HEK293T (cell line): Measurements from ENCODE around the gene WNT3A.

Experiments used
- CTCF ChIA-PET: fragments of 350-600 bp; formaldehyde crosslinking; extraction: SDS; loops from one replicate; lab custom pipeline; 2021; ENCODE audit warnings: antibody characterized with exemption, inconsistent platforms; lab: Yijun Ruan, JAX
- POLR2A ChIA-PET: fragments of 350-600 bp; formaldehyde crosslinking; extraction: SDS; loops from one replicate; lab custom pipeline; 2020; ENCODE audit warnings: antibody characterized with exemption, inconsistent platforms; lab: Yijun Ruan, JAX
- DNase-seq: peaks from one replicate; pipeline ENCODE4 v3.0.0; 2012; ENCODE audit warnings: mixed read lengths; ENCODE audit errors: extremely low spot score
- ARNT ChIP-seq: fragments of 450-650 bp; IDR thresholded peaks from 2 replicates; pipeline ENCODE4 v1.6.1; 2017; ENCODE audit warnings: mild to moderate bottlenecking
- BHLHE40 ChIP-seq: fragments of 450-650 bp; IDR thresholded peaks from 2 replicates; pipeline ENCODE4 v1.6.1; 2016; ENCODE audit warnings: mild to moderate bottlenecking, moderate library complexity, borderline replicate concordance
- CTBP1 ChIP-seq: fragments of 450-650 bp; IDR thresholded peaks from 2 replicates; pipeline ENCODE4 v1.6.1; 2016; ENCODE audit warnings: borderline replicate concordance
- ELF4 ChIP-seq: fragments of 450-650 bp; IDR thresholded peaks from 2 replicates; pipeline ENCODE4 v1.6.1; 2017; ENCODE audit warnings: antibody characterized with exemption
- FOXA1 ChIP-seq: fragments of 450-650 bp; IDR thresholded peaks from 2 replicates; pipeline ENCODE4 v1.6.1; 2016; ENCODE audit warnings: mild to moderate bottlenecking
- FOXK2 ChIP-seq: fragments of 450-650 bp; IDR thresholded peaks from 2 replicates; pipeline ENCODE4 v1.6.1; 2016; ENCODE audit warnings: mild to moderate bottlenecking
- FOXM1 ChIP-seq: fragments of 450-650 bp; IDR thresholded peaks from 2 replicates; pipeline ENCODE4 v1.6.1; 2017; ENCODE audit warnings: mild to moderate bottlenecking, borderline replicate concordance
- HDGF ChIP-seq: fragments of 450-650 bp; IDR thresholded peaks from 2 replicates; pipeline ENCODE4 v1.6.1; 2017; ENCODE audit warnings: antibody characterized with exemption, borderline replicate concordance
- L3MBTL2 ChIP-seq: fragments of 450-650 bp; conservative IDR thresholded peaks from 2 replicates; pipeline ENCODE4 v1.6.1; 2016; ENCODE audit warnings: mild to moderate bottlenecking
- LEF1 ChIP-seq: fragments of 450-650 bp; IDR thresholded peaks from 2 replicates; pipeline ENCODE4 v1.6.1; 2017; ENCODE audit warnings: mild to moderate bottlenecking, borderline replicate concordance
- NFRKB ChIP-seq: fragments of 450-650 bp; IDR thresholded peaks from 2 replicates; pipeline ENCODE4 v1.6.1; 2016; ENCODE audit warnings: mild to moderate bottlenecking, moderate library complexity
- PKNOX1 ChIP-seq: fragments of 450-650 bp; IDR thresholded peaks from 2 replicates; pipeline ENCODE4 v1.6.1; 2016
- SP1 ChIP-seq: fragments of 450-650 bp; IDR thresholded peaks from 2 replicates; pipeline ENCODE4 v1.6.1; 2017
- SUZ12 ChIP-seq: fragments of 450-650 bp; IDR thresholded peaks from 2 replicates; pipeline ENCODE4 v1.6.1; 2016; ENCODE audit warnings: mild to moderate bottlenecking
- TARDBP ChIP-seq: fragments of 450-650 bp; IDR thresholded peaks from 2 replicates; pipeline ENCODE4 v1.6.1; 2016
- ZNF384 ChIP-seq: fragments of 450-650 bp; IDR thresholded peaks from 2 replicates; pipeline ENCODE4 v1.6.1; 2016

WNT3A gene

GRCh38 chr1:228048659-228049298 lies 42.0 kb downstream of the WNT3A start:
- ChIA-PET POLR2A (interaction anchor here (1.1 kb wide), 1 partner anchor 33 kb away, joined by 3 read pairs; the partner anchor contains the start of gene ARF1), CTCF (no interaction called here)
- TF ChIP-seq HDGF (no peak), L3MBTL2 (no peak), NFRKB (no peak), PKNOX1 (no peak), ARNT (no peak), CTBP1 (no peak), FOXA1 (no peak), SUZ12 (no peak), LEF1 (no peak), ELF4 (no peak), BHLHE40 (no peak), FOXK2 (no peak), ZNF384 (no peak), TARDBP (no peak), SP1 (no peak), FOXM1 (no peak)
- DNase-seq, result no peak

- ChIA-PET POLR2A (no interaction called here), CTCF (no interaction called here)
- no peak for DNase-seq
- TF ChIP-seq LEF1 (no peak), SUZ12 (no peak), SP1 (no peak), FOXA1 (no peak), PKNOX1 (no peak), BHLHE40 (no peak), ELF4 (no peak), NFRKB (no peak), CTBP1 (no peak), TARDBP (no peak), ZNF384 (no peak), HDGF (no peak), FOXM1 (no peak), ARNT (no peak)
These were observed 43.9 kb downstream of the WNT3A start for GRCh38 chr1:228050571-228051231.

GRCh38 chr1:228058172-228058948 lies 51.6 kb downstream of the WNT3A start:
- ChIA-PET POLR2A (no interaction called here), CTCF (no interaction called here)
- no peak for TF ChIP-seq NFRKB
- TF ChIP-seq FOXM1, result no peak
- TF ChIP-seq FOXA1, result no peak
- no peak for TF ChIP-seq TARDBP
- TF ChIP-seq CTBP1, result no peak
- TF ChIP-seq ELF4, result no peak
- TF ChIP-seq BHLHE40, result no peak
- TF ChIP-seq HDGF, result no peak
- TF ChIP-seq L3MBTL2, result no peak
- TF ChIP-seq PKNOX1, result no peak
- no peak for TF ChIP-seq SUZ12
- no peak for TF ChIP-seq FOXK2
- TF ChIP-seq LEF1, result no peak
- TF ChIP-seq ARNT, result no peak
- TF ChIP-seq SP1, result no peak
- TF ChIP-seq ZNF384, result no peak
- no peak for DNase-seq

- peak; percentile 58; the same call in 1 of the 2 replicates for TF ChIP-seq ARNT
- TF ChIP-seq LEF1, result 0 out of 2 replicates have a peak, but pooled peaks have one; percentile 23
- TF ChIP-seq L3MBTL2, result no peak
- no peak for DNase-seq
- POLR2A ChIA-PET, result no interaction called here
- CTCF ChIA-PET, result no interaction called here
These were observed 52.3 kb downstream of the WNT3A start for GRCh38 chr1:228058949-228059633.
